ENCODE measurements around the gene DENND5B. TPM values are rescaled to one million over a fixed set of nuclear protein-coding genes. Genes with fewer than 3 reads are reported as not detected.
"Not testable (repeated sequence)": the region's sequence is repeated elsewhere in the genome, so short reads cannot be mapped to it uniquely, and the experiment has no call there.

Gene DENND5B
- total RNA-seq (2014; rRNA removed) = 7.0 and 9.0 TPM in 2 replicates
- 4.1 TPM for polyA plus RNA-seq (2012)

DNA sequence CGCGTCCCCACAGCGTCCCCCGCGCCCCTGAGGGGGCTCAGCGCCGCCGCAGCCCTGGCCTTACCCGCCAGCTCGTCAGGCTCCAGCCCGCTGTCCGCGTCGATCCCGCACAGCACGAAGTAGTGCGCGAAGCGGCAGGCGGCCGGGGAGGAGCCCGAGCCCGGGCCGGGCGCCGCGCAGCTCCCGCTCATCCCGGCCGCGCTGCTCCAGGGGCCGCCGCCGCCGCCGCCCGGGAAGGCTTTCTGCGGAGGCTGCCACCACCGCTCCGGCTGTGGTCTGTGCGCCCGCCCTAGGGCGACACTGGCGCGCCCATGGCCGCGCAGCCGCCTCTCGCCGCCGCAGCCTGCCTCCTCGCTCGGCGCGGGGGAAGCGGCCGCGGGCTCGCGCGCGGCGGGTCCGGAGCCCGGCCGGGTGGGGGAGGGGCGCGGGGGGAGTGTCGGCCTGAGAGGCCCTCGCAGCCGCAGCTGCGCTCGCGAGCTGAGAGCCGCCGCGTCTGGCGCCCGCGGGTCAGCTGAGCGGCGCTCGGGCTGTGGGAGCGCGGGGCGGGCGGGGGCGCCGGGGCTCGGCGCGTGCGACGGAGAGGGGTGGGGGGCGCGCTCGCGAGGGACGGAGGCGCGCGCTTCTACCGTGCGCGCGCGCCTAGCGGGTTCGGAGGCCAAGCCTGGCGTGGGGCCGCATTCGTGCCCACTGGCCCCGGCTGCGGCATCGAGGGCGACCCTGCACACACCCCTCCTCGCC is at the start of gene DENND5B:
Gene DENND5B, minus strand, starts transcription at position 495 of the 738 bp plus-strand sequence. Its CDS starts 304 bp downstream, at position 191.
- peak; percentile 64 for DNase-seq (ENCODE audit: low read depth)

DNA sequence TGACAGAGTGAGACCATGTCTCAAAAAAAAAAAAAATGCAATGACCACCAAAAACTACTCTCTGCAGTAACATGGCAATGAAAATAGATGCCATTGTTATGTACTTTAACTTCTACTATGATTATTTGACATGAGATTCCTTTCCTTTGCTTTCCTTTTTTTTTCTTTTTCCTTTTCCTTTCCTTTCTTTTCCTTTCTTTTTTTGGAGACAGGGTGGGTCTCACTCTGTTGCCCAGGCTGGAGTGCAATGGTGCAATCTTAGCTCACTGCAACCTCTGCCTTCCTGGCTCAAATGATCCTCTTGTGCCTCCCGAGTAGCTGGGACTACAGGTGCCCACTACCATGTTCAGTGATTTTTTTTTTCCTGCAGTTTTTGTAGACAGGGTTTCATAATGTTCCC is 43.7 kb upstream of the DENND5B start:
- DNase-seq (ENCODE audit: low read depth) = no peak

DNA sequence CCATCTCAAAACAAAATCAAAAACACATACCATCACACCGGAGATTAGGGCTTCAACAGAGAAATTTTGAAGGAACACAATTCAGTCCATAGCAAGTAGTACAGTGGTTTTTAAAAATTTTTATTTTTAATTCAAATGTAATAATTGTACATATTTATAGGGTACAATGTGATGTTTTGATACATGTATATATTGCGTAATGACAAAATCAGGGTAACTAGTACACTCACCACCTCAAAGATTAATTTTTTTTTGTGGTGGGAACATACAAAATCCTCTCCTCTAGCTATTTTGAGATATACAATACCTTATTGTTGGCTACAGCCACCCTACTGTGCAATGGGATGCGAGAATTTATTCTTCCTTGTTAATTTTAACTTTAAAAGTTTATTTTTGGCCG is 42.5 kb upstream of the DENND5B start:
- no peak for DNase-seq (ENCODE audit: low read depth)

DNA sequence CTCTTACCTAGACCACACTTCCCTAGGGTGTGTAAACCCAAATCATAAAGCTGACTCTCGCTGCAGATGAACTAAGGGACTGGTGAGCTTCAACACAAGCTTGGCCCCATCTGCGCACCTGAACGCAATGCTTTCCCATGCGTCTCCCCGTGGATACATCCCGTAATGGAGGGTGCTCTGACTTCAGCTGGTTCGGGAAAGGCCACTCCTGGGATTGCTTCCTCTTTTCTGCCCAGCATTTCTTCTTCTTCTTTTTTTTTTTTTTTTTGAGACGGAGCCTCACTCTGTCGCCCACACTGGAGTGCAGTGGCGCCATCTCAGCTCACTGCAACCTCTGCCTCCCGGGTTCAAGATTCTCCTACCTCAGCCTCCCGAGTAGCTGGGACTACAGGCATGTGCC is 40.9 kb upstream of the DENND5B start:
- no peak for DNase-seq (ENCODE audit: low read depth)

- DNase-seq (ENCODE audit: low read depth) = no peak
Measured at GRCh38 chr12:31631023-31631724, 40.2 kb upstream of the DENND5B start.

DNA sequence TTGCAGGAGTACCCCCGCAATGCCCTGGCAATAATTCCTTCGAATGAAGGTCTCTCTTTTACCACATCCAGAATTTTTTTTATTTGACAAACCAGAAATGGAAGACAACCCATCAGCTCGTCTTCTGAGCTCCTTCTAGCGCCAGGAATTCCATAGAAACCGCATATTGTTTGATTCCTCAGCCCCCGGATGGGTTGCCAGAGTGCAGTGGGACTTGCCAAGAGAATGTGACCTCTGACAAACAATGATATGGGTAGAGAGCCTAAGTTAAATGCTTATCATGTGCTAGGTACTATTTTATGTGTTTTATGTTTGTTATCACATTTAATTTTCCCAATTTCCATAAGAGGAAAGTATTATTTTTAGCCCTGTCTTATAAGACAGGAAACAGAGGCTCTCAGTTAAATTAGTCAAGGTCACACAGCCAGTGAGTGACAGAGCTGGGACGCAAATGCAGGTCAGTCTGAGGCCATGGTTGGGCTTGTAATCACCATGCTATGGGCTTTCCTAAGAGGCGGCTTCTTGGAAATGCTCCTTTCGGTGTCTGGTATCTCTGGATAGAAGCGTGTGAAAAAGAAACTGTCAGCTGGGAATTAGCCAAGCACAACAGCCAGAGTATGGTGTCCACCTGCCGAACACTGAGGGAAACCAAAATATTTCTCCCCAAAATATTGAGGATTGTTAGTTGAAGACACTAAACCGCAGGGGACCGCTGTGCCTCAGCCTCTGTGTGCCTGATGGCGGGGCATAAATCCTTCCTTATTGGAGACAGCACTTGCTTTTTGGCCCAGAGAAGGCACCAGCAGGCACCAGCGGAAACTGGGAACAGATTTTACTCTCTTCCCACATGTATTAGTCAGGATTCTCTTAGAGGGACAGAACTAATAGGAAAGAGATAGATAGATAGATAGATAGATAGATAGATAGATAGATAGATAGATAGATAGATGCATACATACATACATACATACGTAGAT is 39.1 kb upstream of the DENND5B start:
- peak; percentile 34 for DNase-seq (ENCODE audit: low read depth)

DNA sequence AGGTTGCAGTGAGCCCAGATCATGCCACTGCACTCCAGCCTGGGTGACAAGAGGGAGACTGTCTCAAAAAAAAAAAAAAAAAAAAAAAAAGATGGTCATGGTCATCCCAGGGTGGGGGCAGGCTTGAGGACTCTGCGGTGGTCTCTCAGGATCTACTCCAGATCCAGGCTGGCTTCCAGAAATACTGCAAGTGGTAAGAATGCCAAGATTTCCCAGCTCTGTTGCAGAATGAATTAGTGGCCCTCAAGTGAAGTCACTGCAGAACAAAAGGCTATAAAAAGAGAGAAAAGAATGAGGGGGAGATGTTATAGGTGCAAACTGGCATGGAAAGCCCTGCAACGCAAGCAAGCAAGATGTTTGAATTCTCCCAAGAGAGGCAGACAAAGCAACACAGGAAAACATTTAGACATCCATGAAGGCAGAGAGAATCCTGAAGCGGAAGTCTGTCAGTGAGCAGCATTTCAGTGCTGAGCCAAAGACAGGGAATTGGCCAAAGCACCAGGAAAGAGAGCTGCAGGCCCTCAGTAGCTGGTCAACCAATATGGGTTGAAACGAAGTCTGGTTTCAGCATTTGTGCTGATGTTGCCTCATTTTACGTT is 36.6 kb upstream of the DENND5B start:
- DNase-seq (ENCODE audit: low read depth) = no peak

GRCh38 chr12:31626270-31626995 is 35.5 kb upstream of the DENND5B start:
- no peak for DNase-seq (ENCODE audit: low read depth)

- no peak for DNase-seq (ENCODE audit: low read depth)
Measured at GRCh38 chr12:31622038-31622437, 31.1 kb upstream of the DENND5B start.

DNA sequence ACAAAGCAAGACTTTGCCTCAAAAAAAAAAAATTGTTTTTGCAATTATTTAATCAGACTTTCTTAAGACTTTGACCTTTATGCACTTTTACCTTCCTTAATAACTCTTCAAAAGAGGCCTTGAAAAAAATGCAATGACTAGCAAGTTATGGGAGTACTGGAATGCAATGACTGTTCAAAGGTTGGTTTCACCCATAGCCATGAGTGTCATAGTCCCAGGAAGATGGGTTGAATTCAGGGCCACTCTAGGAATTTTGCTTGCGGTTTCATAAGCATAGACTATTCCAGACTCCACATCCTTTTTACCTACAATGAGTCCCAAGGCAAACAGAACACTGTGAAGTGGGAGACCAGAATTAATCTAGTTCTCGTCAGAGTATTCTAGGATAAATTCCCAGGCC is 29.4 kb upstream of the DENND5B start:
- no peak for DNase-seq (ENCODE audit: low read depth)

GRCh38 chr12:31618228-31619025 is 27.5 kb upstream of the DENND5B start:
- no peak for DNase-seq (ENCODE audit: low read depth)

DNA sequence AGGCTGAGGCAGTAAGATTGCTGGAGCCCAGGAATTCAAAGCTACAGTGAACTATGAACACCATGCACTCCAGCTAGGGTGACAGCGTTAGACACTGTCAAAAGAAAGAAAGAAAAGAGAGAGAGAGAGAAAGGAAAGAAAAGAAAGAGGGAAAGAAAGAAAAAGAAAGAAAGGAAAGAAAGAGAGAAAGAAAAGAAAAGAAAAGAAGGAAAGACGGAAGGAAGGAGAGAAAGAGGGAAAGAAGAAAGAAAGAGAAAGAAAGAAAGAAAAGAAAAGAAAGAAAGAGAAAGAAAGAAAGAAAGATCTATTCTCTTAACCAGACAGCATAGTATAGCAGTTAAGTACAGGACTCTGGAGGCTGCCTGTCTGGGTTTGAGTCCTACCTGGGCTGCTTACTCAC is 21.9 kb upstream of the DENND5B start:
- no peak for DNase-seq (ENCODE audit: low read depth)

GRCh38 chr12:31608299-31608698 is 17.4 kb upstream of the DENND5B start:
- DNase-seq (ENCODE audit: low read depth) = not testable (repeated sequence)

- no peak for DNase-seq (ENCODE audit: low read depth)
Measured at GRCh38 chr12:31605531-31605930, 14.6 kb upstream of the DENND5B start.

GRCh38 chr12:31603546-31604009 is 12.6 kb upstream of the DENND5B start:
- no peak for DNase-seq (ENCODE audit: low read depth)

DNA sequence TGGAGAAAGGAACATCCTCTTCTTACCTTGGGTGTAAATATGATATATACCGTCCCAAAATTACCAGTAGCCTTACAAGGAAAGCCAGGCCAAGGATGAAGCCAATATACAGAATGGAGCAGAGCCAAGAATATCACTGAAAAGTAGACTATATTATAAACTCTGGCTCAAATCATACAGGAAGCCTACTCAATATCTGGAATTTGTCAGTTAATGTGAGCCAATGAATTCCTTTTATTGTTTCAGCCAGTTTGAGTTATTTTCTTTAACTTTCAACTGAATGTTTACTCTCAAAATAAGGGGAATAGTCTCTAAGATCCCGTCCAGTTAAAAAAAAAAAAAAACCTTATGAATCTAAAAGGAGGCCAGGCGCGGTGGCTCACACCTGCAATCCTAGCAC is 9.8 kb upstream of the DENND5B start:
- DNase-seq (ENCODE audit: low read depth) = no peak

DNA sequence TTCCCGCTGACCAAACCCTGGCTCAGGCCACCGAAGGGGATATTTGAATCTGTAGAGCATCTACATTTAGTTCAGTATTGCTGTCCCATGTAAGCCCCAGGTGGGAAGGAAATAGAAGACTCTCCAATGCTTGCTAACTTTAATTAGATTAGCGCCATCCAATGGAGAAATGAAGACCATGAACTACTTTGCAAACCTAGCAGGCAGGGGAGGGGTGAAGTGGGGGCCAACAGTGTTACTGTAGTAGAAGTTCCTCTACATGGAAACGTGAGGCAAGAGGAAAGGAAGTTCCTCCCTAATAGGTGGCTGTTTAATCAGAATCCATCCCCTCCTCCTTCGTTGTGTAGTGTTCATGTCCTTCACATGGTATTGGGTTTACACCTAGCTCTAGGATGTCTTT is 9.3 kb upstream of the DENND5B start:
- no peak for DNase-seq (ENCODE audit: low read depth)

DNA sequence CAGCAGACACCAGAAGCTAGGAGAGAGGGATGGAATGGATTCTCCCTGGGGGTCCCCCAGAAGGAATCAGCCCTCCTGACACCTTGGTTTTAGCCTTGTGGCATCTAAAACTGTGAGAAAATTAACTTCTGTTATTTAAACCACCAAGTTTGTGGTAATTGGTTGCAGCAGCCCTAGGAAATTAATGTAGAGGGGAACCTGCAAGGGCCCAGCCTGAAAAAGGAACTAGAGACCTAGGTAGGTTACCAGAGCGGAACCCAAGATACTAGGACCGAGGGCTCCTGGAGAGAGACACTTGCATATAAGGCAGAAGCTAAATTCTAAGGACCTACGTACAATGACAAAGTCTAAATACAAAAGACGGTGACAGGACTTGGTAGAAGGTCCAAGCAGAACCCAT is 8.1 kb upstream of the DENND5B start:
- DNase-seq (ENCODE audit: low read depth) = no peak

- no peak for DNase-seq (ENCODE audit: low read depth)
Measured at GRCh38 chr12:31597066-31597465, 6.1 kb upstream of the DENND5B start.

GRCh38 chr12:31594681-31595080 is 3.7 kb upstream of the DENND5B start:
- DNase-seq (ENCODE audit: low read depth) = no peak
